ENCODE results near the gene GCG.

DNA sequence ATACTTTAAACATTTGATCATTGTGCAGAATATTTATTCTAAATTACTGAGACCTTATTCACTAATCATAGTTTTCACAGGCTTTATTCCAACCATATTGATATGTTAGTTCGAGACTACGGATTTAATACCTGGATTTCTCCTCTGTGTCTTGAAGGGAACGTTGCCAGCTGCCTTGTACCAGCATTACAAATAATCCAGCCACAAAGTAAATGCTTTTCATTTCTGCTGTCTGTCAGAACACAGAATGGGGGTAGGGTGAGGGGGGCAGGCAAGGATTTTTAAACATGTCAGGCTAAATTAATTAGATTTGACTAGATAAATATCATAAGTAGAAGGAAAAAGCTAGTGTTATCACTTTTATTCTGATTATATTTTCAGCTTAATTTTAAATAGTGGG is 3.1 kb downstream of the GCG start:
- TF ChIP-seq, protein P1, sequence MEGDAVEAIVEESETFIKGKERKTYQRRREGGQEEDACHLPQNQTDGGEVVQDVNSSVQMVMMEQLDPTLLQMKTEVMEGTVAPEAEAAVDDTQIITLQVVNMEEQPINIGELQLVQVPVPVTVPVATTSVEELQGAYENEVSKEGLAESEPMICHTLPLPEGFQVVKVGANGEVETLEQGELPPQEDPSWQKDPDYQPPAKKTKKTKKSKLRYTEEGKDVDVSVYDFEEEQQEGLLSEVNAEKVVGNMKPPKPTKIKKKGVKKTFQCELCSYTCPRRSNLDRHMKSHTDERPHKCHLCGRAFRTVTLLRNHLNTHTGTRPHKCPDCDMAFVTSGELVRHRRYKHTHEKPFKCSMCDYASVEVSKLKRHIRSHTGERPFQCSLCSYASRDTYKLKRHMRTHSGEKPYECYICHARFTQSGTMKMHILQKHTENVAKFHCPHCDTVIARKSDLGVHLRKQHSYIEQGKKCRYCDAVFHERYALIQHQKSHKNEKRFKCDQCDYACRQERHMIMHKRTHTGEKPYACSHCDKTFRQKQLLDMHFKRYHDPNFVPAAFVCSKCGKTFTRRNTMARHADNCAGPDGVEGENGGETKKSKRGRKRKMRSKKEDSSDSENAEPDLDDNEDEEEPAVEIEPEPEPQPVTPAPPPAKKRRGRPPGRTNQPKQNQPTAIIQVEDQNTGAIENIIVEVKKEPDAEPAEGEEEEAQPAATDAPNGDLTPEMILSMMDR (IDR thresholded peaks at IDR 0.05; ENCODE audit: extremely low read depth in 1 of 2, insufficient read depth in 1 of 2, low read depth in 1 of 2, low read length in 2 of 2) = no peak
- TF ChIP-seq, protein P2, sequence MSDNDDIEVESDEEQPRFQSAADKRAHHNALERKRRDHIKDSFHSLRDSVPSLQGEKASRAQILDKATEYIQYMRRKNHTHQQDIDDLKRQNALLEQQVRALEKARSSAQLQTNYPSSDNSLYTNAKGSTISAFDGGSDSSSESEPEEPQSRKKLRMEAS (IDR thresholded peaks at IDR 0.05; ENCODE audit: insufficient read depth, insufficient read length) = no peak
- TF ChIP-seq EZH2 (IDR thresholded peaks at IDR 0.05; ENCODE audit: borderline replicate concordance, low read depth, low read length, severe bottlenecking) = no peak

Measured in endothelial cell of umbilical vein (primary cell).